A673 (cell line): ENCODE results near the gene SH3D19.

Source experiments
- EZH2 ChIP-seq: fragments of 200-600 bp; sonication (generic); IDR thresholded peaks from 2 replicates; pipeline ENCODE4 v1.6.1; 2017; ENCODE audit warnings: borderline replicate concordance, low read depth, mild to moderate bottlenecking, mixed read lengths, antibody characterized with exemption, low read length; ENCODE audit not compliant: poor library complexity, severe bottlenecking
- TF ChIP-seq, protein P1 (sequence below): fragments of 300-800, 200-600 bp; sonication (generic); conservative IDR thresholded peaks from 2 replicates; pipeline ENCODE4 v1.5.1; 2017; ENCODE audit warnings: low read depth, mild to moderate bottlenecking, antibody characterized with exemption, low read length, moderate library complexity, mixed read lengths

DNA sequence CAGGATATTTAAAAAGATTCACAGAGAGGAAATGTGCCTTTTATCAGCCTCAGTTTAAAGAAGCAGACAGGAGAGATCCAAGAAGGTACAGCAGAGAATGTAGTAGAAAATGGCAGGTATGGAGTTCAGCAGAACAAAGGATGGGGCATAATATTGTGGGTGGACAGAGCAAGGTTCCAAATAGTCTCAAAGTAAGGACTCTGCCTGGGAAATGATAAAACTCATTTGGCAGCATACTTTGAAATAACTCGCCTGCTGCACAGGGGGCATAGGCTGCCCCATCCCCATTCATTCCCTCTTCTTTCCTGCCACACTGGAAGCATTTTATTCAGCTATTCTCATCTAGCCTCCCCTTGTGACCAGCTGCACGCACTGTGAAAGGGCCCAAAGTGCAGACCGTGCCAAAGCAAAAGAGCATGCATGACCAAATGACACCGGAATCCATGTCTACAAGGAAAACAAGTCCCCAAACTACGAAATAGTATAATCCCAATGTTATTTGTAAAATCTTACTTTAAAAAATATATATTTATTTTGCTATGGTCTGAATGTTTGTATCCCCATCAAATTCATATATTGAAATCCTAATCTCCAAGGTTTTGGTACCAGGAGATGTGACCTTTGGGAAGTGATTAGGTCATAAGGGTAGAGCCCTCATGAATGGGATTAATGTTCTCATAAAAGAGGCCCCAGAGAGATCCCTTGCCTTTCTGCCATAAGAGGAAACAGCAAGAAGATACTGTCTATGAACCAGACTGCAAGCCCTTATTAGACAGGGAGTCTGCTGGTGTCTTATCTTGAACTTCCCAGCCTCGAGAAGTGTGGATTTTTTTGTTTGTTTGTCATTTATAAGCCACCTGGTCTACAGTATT is 125.8 kb downstream of the SH3D19 start:
- TF ChIP-seq, protein P1, sequence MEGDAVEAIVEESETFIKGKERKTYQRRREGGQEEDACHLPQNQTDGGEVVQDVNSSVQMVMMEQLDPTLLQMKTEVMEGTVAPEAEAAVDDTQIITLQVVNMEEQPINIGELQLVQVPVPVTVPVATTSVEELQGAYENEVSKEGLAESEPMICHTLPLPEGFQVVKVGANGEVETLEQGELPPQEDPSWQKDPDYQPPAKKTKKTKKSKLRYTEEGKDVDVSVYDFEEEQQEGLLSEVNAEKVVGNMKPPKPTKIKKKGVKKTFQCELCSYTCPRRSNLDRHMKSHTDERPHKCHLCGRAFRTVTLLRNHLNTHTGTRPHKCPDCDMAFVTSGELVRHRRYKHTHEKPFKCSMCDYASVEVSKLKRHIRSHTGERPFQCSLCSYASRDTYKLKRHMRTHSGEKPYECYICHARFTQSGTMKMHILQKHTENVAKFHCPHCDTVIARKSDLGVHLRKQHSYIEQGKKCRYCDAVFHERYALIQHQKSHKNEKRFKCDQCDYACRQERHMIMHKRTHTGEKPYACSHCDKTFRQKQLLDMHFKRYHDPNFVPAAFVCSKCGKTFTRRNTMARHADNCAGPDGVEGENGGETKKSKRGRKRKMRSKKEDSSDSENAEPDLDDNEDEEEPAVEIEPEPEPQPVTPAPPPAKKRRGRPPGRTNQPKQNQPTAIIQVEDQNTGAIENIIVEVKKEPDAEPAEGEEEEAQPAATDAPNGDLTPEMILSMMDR, result no peak
- TF ChIP-seq EZH2, result no peak
